Activated T-cell treated with anti-CD3 and anti-CD28 coated beads, Interleukin-2, amount 50 U/mL, for 1 hour (primary cell): Measurements from ENCODE around the gene ACTRT2.

Experiments used
- DNase-seq: peaks from one replicate; pipeline ENCODE4 v3.0.0-alpha.2; 2020

ACTRT2 gene

GRCh38 chr1:3018576-3018975, 2.7 kb upstream of the ACTRT2 start:
- peak; percentile 1 for DNase-seq

- DNase-seq, result peak; percentile 16
Observed at GRCh38 chr1:3019007-3019515, 2.2 kb upstream of the ACTRT2 start.

- no peak for DNase-seq
Observed at GRCh38 chr1:3019516-3020051, 1.7 kb upstream of the ACTRT2 start.

- DNase-seq, result peak; percentile 9
Observed at GRCh38 chr1:3020263-3020909, 881 bp upstream of the ACTRT2 start.

GRCh38 chr1:3021801-3022401, 634 bp downstream of the ACTRT2 start:
- peak; percentile 16 for DNase-seq

GRCh38 chr1:3022511-3022973, 1.3 kb downstream of the ACTRT2 start:
- peak; percentile 11 for DNase-seq

- DNase-seq, result no peak
Observed at GRCh38 chr1:3022976-3023375, 1.7 kb downstream of the ACTRT2 start.

GRCh38 chr1:3024019-3024418, 2.8 kb downstream of the ACTRT2 start:
- no peak for DNase-seq

GRCh38 chr1:3024588-3024987, 3.3 kb downstream of the ACTRT2 start:
- DNase-seq, result no peak

GRCh38 chr1:3026124-3026523, 4.9 kb downstream of the ACTRT2 start:
- DNase-seq, result no peak

GRCh38 chr1:3026581-3027391, 5.5 kb downstream of the ACTRT2 start:
- no peak for DNase-seq

GRCh38 chr1:3027611-3028371, 6.5 kb downstream of the ACTRT2 start:
- DNase-seq, result no peak

- DNase-seq, result no peak
Observed at GRCh38 chr1:3028531-3029282, 7.4 kb downstream of the ACTRT2 start.

GRCh38 chr1:3029481-3029961, 8.3 kb downstream of the ACTRT2 start:
- DNase-seq, result no peak

- peak; percentile 15 for DNase-seq
Observed at GRCh38 chr1:3029991-3030662, 8.9 kb downstream of the ACTRT2 start.

GRCh38 chr1:3030663-3031381, 9.6 kb downstream of the ACTRT2 start:
- no peak for DNase-seq

- peak; percentile 17 for DNase-seq
Observed at GRCh38 chr1:3031401-3032221, 10.3 kb downstream of the ACTRT2 start.

GRCh38 chr1:3032371-3033039, 11.2 kb downstream of the ACTRT2 start:
- no peak for DNase-seq
